Regular cardiac myocyte (primary cell): Measurements from ENCODE around the gene KCNH1. TPM values are rescaled to one million over a fixed set of nuclear protein-coding genes. Genes with fewer than 3 reads are reported as not detected.

Source experiments
- total RNA-seq: library from RNA; depleted of rRNA; stranded (reverse); fragments of >200 nt; gene quantifications from 2 replicates; pipeline ENCODE4 v1.2.3, GENCODE V29; 2014

Gene KCNH1, protein sequence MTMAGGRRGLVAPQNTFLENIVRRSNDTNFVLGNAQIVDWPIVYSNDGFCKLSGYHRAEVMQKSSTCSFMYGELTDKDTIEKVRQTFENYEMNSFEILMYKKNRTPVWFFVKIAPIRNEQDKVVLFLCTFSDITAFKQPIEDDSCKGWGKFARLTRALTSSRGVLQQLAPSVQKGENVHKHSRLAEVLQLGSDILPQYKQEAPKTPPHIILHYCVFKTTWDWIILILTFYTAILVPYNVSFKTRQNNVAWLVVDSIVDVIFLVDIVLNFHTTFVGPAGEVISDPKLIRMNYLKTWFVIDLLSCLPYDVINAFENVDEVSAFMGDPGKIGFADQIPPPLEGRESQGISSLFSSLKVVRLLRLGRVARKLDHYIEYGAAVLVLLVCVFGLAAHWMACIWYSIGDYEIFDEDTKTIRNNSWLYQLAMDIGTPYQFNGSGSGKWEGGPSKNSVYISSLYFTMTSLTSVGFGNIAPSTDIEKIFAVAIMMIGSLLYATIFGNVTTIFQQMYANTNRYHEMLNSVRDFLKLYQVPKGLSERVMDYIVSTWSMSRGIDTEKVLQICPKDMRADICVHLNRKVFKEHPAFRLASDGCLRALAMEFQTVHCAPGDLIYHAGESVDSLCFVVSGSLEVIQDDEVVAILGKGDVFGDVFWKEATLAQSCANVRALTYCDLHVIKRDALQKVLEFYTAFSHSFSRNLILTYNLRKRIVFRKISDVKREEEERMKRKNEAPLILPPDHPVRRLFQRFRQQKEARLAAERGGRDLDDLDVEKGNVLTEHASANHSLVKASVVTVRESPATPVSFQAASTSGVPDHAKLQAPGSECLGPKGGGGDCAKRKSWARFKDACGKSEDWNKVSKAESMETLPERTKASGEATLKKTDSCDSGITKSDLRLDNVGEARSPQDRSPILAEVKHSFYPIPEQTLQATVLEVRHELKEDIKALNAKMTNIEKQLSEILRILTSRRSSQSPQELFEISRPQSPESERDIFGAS
- total RNA-seq: 0.19 TPM in 1 of 2 replicates, not detected in the other

DNA sequence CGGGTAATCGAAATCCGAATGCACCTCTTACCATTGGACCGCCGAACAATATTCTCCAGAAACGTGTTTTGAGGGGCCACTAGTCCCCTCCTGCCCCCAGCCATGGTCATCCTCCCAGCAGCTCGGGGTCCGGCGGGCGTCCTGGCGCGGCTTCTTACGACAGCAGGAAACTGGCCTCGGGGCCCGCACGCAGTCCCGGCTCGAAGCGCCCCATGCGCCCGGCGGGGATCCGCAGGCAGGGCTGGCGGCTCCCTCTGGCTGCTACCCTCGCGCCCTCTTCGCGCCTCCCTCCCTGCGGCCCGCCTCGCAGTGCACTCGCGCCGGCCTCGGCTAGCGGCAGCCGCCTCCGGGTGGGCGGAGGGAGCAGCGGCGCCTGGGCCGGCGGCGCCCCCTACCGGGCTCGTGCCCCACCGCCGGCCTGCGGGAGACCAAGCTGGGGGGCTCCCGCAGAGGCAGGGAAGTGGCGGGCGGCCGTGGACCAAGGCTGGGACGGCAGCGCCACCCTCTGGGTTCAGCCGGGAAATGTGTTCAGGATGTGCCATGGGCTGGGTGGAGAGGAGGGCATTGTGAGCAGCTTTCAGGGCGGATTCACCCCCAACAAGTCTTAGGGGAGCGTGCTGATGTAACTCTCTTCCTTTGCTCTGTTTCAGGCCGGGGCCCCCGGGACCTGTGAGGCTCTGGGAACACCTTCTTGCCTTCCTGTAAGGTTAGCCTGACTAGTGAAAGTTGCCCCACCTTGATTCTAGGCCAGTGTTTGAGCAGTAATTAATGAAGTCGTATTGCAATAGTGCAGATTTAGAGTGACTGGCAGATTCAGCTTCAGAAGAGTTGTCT is at the start of gene KCNH1:
Gene KCNH1, minus strand, starts transcription at position 313 of the 834 bp plus-strand sequence. Its CDS starts 203 bp downstream, at position 110.

Other genes starting within 250 kb of the KCNH1 start
- 10.7 and 12.7 TPM in 2 replicates for gene RCOR3, start 125.2 kb upstream of the KCNH1 start, total RNA-seq
- 5.2 and 15.2 TPM in 2 replicates for gene TRAF5, start 192.7 kb upstream of the KCNH1 start, total RNA-seq